ENCODE results near the gene FAM193B.

GRCh38 chr5:177548495-177548894 is 5.9 kb downstream of the FAM193B start:
- TF ChIP-seq CTCF (IDR thresholded peaks at IDR 0.05) (no peak), POLR2AphosphoS5 (IDR thresholded peaks at IDR 0.05; ENCODE audit: low read depth, low read length) (no peak), TCF7L2 (IDR thresholded peaks at IDR 0.05; ENCODE audit: low read depth, low read length) (no peak), REST (IDR thresholded peaks at IDR 0.05; ENCODE audit: insufficient read depth in 1 of 2, low read depth in 2 of 2, low read length in 1 of 2) (no peak)

Data from Panc1 (cell line).